GM18870 (cell line): ENCODE results near the gene NLRP5.
"Not testable (repeated sequence)": the region's sequence is repeated elsewhere in the genome, so short reads cannot be mapped to it uniquely, and the experiment has no call there.

ENCODE experiments used
- ATAC-seq: cut with Tn5 transposase; IDR thresholded peaks from one replicate; pipeline ENCODE4 v1.9.1; 2021; ENCODE audit warnings: moderate library complexity; ENCODE audit not compliant: unreplicated experiment

NLRP5 gene

GRCh38 chr19:55986487-55986886 is at the start of gene NLRP5:
Gene NLRP5 (plus strand): TSS chr19:55986775.
- no peak for ATAC-seq

DNA sequence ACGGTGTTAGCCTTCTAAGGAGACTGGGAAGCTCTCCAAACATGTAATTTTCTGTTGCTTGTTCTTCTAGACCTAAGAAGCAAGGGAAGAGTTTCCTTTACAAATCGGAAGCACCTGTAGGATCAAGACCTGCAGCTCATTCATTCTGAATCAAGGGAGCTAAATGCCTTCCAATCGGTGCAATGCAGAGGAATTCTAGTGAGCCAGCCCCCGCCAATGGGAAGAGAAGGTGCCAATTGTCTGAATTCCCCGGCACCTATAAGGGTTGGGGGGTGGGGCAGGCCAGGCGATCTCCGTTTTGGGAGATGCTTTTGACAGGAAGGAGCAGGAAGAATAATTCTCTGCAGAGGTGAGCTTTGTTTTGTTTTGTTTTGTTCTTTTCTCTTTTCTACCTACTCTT is 47.4 kb upstream of the NLRP5 start:
- no peak for ATAC-seq

GRCh38 chr19:55940306-55940705 is 46.3 kb upstream of the NLRP5 start:
- no peak for ATAC-seq

GRCh38 chr19:55947532-55947931 is 39.0 kb upstream of the NLRP5 start, which contains the start of gene NLRP8:
Gene NLRP8 (plus strand): TSS chr19:55947832.
- no peak for ATAC-seq

DNA sequence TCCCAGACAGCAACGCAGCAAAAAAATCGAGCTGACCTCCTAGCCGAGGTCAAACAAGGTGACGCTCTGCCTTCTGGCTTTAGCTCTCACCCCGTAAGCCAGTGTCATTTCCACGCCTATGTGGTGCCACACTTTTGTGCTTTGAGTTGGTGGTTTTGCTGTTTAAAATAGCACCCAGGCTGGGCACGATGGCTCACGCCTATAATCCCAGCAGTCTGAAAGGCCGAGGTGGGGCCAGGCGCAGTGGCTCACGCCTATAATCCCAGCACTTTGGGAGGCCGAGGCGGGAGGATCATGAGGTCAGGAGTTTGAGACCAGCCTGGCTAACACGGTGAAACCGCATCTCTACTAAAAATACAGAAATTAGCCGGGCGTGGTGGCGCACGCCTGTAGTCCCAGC is 36.0 kb upstream of the NLRP5 start:
- ATAC-seq = not testable (repeated sequence)

- no peak for ATAC-seq
Observed at GRCh38 chr19:55956431-55956830, 30.1 kb upstream of the NLRP5 start.

DNA sequence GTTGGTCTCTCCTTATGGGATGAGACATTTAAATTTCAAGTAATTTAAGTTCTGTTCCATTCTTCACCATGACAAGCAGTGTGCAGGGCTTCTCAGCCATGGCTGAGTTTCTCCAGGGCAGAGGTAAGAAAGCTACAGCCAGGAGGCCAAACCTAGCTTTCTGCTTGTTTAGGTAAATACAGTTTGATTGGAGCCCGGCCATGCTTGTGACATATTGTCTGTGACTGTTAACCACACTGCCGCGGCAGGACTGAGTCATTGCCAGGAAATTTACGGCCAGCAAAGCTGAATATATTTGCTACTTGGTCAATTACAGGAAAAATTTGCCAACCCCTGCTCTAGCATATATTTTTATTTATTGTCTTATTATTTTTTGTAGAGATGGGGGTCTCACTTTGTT is 28.2 kb upstream of the NLRP5 start:
- ATAC-seq = no peak

- no peak for ATAC-seq
Observed at GRCh38 chr19:55959996-55960675, 26.4 kb upstream of the NLRP5 start.

DNA sequence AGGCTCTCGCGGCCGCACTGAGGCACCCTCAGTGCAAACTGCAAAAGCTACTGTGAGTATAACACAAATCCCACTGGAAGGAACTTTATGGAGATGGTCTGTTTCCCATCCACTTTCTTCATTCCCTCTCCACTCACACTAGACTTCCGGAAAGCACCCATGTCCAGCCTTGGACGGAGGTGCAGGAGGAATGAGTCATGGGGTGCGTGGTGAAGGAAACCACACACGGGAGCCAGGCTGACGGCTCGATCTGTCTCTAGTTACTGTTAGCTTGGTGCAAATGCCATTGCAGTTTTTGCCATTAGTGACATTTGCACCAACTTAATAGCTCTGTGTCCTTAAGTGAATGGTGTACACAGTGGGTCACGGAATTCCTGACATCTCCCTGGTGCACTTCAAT is 24.4 kb upstream of the NLRP5 start:
- no peak for ATAC-seq

DNA sequence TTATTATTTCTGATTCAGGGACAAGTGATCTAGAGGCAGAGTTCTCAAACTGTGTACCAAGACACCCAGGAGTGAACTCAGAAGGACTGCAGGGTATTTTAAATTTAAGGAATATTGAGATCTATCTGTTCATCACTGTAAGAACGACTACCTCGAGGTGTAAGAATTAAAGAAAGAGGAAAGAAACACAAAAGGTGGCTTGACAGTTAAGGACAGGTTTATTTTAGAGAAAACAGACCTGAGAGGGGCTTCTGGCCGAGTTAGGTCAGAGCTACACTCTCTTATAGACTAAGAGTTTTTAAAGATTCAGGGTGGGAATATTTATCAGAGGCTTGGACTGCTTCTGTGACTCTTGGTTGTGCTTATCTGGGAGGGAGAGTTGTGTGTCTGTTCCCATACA is 12.6 kb upstream of the NLRP5 start:
- no peak for ATAC-seq

GRCh38 chr19:55980415-55980814 is 6.2 kb upstream of the NLRP5 start:
- ATAC-seq = no peak

- ATAC-seq = no peak
Observed at GRCh38 chr19:55985254-55985653, 1.3 kb upstream of the NLRP5 start.

DNA sequence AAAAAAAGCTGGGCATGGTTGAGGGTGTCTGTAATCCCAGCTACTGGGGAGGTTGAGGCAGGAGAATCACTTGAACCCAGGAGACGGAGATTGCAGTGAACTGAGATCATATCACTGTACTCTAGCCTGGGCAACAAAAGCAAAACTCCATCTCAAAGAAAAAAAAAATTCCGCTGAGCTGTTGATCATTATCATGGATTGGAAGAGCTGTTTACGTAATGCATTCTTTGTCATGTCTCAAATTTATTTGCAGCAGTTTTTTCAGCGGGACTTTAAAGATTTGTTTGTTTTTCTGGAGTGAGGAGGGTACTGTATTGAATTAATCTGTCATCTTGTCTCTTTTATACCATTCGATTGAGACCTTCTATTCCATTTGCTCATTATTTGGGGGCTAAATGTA is 4.3 kb downstream of the NLRP5 start:
- no peak for ATAC-seq

GRCh38 chr19:55993492-55993891 is 6.9 kb downstream of the NLRP5 start:
- ATAC-seq = no peak

GRCh38 chr19:56014765-56015164 is 28.2 kb downstream of the NLRP5 start:
- ATAC-seq = no peak

DNA sequence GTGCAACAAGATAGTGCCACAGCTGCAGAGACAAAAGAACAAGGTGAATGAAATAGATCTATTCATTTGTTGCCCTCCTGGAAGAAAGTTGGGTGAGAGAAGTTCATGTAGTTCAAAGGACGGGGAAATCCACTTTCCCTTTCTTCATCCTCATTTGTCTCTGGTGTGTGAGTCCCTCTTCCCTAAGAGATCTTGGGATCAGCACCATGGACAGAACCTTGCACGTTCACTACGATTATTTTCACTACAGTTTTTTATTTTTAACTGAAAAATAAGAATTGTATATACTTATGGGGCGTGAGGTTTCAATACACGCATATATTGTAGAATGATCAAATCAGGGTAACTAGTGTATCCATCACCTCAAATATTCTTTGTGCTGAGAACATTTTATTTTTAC is 29.2 kb downstream of the NLRP5 start:
- no peak for ATAC-seq

DNA sequence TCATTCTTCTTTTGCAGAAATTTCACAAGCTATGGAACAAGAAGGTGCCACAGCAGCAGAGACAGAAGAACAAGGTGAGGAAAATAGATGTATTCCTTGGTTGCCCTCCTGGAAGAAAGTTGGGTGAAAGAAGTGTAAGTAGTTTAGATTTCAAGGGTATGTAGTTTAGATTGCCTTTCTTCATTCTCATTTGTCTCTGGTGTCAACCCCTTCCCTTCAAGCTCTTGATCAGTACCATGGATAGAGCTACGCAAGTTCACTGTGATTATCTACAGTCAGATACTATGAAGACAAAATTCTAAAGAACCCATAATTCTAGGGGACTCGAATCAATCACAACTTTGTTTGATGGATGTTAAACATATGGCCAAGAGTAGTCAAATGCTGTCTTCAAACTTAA is 32.8 kb downstream of the NLRP5 start:
- ATAC-seq = not testable (repeated sequence)

DNA sequence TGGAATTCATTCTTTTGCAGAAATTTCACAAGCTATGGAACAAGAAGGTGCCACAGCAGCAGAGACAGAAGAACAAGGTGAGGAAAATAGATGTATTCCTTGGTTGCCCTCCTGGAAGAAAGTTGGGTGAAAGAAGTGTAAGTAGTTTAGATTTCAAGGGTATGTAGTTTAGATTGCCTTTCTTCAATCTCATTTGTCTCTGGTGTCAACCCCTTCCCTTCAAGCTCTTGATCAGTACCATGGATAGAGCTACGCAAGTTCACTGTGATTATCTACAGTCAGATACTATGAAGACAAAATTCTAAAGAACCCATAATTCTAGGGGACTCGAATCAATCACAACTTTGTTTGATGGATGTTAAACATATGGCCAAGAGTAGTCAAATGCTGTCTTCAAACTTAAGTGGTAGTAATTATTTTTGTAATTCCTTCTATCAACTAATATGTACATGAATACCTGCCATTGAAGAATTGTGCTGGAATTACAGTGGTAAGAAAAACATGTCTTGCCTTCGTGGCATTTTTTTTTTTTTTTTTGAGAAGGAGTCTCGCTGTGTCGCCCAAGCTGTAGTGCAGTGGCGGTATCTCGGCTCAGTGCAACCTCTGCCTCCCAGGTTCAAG is 33.9 kb downstream of the NLRP5 start:
- not testable (repeated sequence) for ATAC-seq

- no peak for ATAC-seq
Observed at GRCh38 chr19:56026769-56027168, 40.2 kb downstream of the NLRP5 start.

DNA sequence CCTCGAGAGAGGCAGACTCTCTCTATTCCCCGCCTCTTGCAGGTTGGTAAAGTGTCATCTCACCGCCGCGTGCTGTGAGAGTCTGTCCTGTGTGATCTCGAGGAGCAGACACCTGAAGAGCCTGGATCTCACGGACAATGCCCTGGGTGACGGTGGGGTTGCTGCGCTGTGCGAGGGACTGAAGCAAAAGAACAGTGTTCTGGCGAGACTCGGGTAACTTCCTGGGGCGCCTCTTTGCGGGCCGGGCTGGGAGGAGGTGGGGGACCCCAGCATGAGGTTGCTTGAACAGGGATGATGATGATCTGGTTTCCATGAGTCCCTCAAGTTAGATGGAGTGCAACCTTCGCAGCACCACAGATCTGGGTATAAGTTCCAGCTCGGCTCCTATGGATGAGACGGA is 67.0 kb downstream of the NLRP5 start:
- no peak for ATAC-seq

DNA sequence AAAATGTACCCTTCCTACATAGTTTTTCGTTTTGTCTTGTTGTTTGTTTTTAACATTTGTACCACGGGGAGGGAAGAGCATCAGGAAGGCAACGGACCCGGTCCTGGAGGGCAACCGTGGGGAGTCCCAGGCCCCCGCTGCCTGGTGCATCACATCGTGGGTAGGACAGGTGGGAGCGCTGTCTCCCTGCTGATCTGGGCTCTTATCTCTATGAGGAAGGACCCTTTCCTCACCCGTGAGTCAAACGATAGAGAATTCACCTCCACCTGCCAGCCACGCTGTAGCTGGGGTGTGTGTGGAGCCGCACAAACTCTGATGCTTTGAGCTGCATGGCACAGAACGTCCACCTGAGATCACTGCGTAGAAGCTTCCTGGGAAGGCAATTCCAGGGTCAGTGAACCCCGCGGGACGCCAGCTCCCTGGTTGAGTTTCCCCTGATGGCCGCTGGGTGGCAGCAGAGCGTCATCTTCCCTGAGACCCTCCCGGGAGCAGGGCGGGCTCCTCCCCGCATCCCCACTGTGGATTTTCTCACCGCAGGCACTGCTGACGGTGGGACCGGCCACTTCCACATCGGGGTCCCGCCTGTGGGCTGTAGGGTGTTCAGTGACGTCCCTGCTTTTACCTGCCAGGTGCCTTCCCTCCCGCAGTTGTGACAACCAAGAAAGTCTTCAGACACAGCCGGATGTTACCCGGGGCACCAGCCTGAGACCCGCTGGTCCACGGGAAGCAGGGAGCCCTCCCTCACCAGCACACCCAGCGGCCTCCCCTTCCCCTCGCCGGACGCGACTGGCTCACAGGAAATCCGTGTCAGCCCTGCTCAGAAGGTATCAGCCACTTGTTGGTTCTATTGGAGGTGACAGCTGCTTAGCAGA is 79.8 kb downstream of the NLRP5 start:
- ATAC-seq = no peak

GRCh38 chr19:56069642-56070041 is 83.1 kb downstream of the NLRP5 start:
- no peak for ATAC-seq
